GM21367 (cell line): Measurements from ENCODE around the gene FKBP6.
"Not testable (repeated sequence)": the region's sequence is repeated elsewhere in the genome, so short reads cannot be mapped to it uniquely, and the experiment has no call there.

Source experiments
- ATAC-seq: cut with Tn5 transposase; IDR thresholded peaks from one replicate; pipeline ENCODE4 v1.9.1; 2021; ENCODE audit not compliant: unreplicated experiment

FKBP6 gene, protein sequence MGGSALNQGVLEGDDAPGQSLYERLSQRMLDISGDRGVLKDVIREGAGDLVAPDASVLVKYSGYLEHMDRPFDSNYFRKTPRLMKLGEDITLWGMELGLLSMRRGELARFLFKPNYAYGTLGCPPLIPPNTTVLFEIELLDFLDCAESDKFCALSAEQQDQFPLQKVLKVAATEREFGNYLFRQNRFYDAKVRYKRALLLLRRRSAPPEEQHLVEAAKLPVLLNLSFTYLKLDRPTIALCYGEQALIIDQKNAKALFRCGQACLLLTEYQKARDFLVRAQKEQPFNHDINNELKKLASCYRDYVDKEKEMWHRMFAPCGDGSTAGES

DNA sequence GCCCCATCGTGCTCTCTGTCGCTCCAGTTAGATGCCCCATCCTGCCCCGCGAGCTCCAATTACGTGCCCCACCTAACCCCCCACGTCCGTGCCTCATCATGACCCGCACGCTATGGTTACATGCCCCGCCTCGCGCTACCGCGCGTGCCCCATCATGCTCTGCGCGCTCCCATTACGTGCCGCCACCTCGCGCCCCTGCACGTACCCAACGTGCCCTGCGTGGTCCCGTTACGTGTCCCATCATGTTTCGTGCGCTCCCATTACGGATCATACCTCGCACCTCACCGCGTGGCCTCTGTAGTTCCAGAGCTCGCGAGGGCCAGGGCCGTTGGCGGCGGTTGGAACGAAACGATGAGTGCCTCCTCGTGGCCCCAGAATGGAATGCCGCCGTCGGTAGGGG lies at the start of gene FKBP6, which contains the start of gene TRIM50:
Gene FKBP6, plus strand, starts transcription at position 240 of the 400 bp plus-strand sequence. CDS start 268 bp downstream, outside the sequence.
Gene TRIM50, minus strand, starts transcription at position 161 of the 400 bp plus-strand sequence. CDS start 3,295 bp downstream, outside the sequence.
- not testable (repeated sequence) for ATAC-seq

DNA sequence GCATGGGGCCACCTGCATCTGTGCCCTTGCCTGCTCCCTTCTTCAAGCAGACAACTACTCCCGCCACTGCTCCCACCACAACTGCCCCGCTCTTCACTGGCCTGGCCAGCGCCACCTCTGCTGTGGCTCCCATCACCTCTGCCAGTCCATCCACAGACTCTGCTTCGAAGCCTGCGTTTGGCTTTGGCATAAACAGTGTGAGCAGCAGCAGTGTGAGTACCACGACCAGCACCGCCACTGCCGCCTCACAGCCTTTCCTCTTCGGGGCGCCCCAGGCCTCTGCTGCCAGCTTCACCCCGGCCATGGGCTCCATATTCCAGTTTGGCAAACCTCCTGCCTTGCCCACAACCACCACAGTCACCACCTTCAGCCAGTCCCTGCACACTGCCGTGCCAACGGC lies 30.7 kb upstream of the FKBP6 start:
- not testable (repeated sequence) for ATAC-seq

DNA sequence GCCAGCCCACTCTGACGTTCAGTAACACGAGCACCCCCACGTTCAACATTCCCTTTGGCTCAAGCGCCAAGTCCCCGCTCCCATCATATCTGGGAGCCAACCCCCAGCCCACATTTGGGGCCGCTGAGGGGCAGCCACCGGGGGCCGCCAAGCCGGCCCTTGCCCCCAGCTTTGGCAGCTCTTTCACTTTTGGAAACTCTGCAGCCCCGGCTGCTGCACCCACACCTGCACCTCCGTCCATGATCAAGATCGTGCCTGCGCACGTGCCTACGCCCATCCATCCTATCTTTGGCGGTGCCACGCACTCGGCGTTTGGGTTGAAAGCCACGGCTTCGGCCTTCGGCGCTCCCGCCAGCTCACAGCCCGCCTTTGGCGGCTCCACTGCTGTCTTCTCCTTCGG lies 30.3 kb upstream of the FKBP6 start:
- not testable (repeated sequence) for ATAC-seq

DNA sequence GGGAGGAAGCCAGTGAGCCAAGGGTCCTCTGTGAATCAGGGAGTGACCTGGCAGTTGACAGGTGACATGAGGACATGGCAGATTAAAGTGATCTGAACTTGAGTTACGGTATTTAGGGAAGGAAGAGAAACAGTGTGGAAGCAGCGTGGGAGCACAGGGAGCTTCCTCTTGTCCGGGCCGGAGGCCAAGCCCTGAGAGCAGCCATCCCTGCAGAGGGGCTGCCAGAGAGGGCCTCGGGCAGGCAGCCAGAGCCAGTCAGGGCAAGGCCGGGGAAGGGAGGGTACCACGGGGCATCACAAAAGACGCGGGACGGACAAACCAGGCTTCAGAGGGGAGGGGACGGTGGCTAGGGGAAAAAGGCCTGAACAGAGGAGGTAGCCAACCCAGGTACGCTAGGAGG lies 28.1 kb upstream of the FKBP6 start:
- ATAC-seq, result not testable (repeated sequence)

DNA sequence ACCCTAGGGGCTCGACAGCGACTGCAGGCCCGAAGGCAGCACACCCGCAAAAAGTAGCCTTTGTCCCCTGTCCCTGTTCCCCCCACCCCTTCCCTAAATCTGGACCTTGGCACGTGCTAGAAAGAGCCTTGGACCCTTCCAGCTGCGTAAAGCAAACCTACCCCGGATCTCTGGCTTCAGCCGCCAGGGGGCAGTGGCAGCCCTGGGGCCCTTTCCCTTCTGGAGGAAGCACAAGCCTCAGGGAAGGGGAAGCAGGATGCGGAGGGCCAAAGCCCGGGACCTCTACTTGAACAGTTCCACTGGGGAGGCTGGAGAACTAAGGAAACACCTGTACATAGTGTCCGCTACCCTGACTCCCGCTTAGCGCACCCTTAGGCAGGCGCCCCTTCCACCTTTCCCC lies 26.9 kb upstream of the FKBP6 start:
- ATAC-seq, result not testable (repeated sequence)

DNA sequence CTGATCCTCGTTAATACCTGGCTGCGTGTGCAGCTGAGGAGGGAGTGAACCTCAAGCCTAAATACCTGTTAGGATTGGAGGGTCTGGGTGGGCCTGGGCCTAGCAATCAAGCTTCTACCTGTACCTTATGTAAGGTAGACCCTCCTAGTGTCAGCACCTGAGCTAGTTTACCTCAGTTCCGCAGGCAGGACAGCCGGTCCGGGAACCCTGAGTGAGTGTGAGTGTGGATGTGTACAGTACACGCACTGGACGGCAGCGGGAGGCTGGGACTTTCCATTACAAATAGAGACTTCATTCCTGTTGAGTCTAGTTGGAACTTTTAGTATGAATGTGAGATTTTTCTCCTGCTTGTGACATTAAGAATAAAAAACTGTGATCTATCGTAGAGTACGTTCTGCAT lies 25.1 kb upstream of the FKBP6 start:
- ATAC-seq, result not testable (repeated sequence)

DNA sequence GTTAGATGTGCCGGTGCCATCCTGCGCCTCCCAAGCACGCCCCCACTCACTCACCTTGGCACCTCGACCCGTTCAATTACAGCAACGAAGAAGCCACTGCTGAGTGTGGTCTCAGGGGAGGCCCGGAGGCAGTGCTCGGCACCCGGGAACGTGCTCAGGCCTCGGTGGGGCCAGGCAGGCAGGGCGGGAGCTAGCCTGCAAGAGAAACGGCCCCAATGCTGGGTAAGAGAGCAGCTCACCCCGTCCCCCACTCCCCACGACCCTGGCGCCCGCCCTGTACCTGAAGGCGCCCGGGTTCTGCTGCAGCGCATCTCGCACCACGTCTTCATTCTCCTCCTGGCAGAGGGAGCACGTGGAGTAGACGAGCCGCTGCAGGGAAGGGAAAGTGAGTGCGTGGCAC lies 24.4 kb upstream of the FKBP6 start:
- ATAC-seq, result no peak

DNA sequence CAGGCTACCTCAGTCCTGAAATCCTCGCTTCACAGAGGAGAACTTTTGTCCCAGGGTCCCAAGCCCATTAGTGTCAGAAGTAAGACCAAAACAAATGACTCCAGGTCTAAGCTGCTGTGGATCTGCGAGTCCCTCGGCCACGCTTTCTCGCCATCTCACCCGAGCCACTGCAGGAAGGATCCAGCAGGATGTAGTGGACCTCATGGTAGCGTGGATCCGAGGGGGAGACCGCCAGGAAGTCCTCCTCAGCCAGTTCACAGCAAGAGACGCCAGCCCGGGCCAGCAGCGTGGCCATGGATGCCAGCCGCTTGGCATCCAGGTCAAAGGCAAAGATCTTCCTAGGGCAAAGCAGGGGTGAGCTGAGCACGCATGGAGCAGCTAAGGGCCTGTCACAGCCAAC lies 23.9 kb upstream of the FKBP6 start:
- no peak for ATAC-seq

DNA sequence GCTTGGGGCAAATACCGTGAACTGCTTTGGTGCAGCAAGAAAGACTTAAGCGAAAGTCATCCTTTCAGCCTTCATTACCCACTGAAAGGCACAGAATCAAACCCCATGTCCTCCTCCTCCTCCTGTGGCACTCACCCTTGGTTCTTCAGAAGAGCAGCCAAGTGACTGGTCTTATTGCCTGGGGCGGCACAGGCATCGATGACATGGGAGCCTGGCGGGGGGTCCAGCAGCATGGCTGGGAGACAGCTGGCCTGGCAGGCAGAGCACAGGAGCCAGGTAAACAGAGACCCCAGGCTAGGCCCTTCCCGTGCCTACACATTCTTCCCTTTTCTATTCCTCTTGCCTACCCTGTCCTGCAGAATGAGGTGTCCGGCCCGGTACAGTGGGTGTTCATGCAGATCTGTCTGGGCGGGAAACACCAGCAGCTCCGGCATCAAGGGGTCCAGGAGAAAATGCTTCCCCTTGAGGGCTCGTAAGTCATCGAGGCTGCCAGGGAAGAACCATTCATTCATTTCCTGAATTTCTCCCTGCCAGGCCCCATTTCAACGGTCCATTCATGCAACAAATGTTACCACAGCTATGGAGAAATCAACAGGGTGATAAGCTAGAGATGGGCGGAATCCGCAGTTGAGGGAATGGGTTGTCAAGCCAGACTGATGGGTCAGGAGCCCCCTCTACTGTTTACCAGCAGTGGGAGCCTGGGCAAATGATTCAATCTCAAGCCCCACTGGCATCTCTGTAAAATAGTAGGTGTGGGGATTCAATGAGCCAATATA lies 23.2 kb upstream of the FKBP6 start:
- not testable (repeated sequence) for ATAC-seq

DNA sequence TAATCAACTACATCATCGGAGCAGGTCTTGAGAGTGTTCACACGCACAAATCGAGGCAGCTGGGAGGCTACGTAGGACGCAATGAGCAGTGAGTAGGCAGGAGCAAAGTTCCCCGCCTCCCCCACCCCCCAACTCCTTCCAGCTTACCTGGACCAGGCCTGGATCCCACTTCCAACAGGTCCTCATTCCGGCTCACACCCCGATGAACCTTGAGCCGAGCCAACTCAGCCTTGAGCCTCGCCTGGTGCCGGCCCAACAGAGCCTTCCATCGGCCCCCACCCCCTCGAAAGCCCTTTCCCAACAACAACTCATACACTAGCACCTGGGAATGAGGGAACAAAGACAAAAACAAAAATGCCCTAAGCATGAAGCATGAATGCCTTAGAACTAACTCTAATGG lies 20.5 kb upstream of the FKBP6 start:
- no peak for ATAC-seq

DNA sequence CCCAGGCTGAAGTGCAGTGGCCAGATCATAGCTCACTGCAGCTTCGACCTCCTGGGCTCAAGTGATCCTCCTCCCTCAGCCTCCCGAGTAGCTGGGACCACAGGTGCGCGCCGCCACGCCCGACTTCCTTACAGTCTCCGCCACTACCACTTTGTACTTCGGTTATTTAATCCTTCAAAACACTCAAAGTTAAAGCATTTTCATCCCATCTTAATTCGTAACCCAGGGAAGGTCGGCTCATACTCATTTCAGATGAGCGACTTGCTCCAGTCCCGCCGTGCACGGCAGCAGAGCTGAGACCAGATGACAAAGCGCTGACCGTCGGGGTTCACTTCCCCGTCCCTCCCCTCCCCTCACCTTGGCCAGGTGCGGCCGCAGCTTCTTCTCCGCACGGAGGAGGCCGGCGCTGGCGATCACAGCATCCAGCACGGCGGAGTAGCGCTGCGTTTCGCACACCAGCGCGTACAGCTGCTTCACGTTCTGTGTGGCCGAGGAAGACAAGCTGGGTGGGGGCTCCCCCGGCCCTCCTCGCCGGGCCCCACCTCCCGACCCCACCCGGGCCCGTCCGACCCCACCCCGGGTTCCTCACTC lies 19.8 kb upstream of the FKBP6 start:
- no peak for ATAC-seq

DNA sequence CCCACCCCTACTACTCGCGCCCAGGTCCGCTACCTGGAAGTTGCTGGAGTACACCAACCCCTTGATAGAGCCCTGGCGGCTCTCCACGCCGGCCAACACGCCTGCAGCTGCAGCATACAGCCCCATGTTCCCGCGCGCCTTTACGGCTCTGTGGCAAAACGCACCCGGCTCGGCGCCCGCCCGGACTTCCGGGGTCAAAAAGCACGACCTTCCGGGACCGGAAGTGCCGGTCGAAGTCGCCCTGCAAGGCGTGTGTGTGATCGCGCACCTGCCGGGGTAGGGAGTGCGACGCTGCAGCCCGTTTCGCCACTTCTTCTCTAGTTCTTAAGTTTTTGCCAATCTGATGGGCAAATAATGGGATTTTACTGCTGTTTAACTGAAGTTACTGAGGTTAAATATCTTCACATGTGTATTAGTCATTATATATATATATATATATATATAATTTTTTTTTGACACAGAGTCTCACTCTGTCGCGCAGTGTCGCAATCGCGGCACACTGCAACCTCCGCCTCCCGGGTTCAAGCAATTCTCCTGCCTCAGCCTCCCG lies 19.2 kb upstream of the FKBP6 start, which contains the start of gene NSUN5:
Gene NSUN5, minus strand, starts transcription at position 162 of the 550 bp plus-strand sequence. Its CDS starts 36 bp downstream, at position 126.
- peak; percentile 76 for ATAC-seq

DNA sequence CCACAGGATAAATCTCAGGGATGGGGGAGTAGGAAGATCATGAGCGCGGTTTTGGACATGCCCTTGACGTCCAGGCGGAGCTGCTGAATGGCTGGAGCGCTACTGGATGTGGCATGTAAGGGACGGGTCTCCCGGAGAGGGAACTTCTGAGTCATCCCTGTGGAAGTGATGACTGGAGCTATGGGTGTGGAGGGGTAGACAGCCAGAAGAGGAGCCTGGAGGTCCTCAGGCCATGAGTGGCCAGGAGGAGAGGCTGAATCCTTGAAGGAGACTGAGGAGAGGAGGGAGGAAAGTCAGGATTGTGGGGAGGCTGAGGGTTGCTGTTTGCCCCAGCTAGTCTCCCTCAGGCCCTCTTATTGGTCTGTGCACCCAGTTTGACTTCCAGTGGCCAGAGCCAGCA lies 16.5 kb upstream of the FKBP6 start:
- ATAC-seq, result not testable (repeated sequence)

DNA sequence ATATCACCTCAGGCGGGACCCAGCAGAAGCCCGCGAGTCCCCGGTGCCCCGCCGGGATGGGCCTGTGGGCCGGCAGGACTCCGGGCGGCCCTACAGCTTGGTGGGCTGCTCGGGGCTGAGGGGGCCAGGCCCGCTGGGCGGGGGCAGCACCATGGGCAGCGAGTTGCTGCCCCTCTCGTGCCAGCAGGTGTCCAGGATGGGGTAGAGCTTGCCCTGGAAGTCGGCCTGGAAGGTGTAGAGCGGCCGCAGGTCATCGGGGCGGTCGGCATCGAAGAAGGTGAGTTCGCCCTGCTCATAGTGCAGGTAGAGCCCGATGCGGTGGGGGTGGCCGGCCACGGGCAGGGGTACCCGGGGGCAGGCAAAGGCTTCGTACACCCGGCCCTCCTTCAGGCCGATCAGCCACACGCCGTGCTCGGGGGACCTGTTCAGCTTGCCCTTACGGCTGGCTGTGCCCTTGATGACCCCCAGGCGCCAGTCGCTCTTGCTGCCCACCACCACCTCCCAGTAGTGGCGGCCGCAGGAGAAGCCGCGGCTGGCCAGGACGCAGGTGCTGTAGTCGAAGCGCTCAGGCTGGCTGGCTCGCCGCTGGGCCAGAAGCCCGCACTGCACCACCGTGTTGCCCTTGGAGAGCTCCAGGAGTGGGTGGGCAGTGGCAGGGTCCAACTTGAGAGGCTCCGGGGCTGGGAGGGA lies 15.0 kb upstream of the FKBP6 start:
- no peak for ATAC-seq

DNA sequence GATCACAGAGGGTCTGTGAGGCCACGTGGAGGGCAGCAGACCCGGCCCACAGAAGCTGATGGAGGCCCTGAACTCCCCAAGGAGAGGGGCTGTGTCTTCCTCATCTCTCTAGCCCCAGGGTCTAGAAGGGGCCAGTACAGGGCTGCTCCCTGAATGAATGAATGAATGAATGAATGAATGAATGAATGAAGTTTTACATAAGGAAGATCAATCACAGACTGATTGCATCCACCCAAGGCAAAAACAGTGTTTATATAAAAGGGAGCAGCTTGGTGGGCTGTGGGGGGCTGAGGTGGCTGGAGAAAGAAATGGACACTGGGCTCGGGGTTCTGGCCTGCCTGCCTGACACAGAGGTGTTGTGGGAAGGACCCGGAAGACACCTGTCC lies 14.4 kb upstream of the FKBP6 start:
- no peak for ATAC-seq

DNA sequence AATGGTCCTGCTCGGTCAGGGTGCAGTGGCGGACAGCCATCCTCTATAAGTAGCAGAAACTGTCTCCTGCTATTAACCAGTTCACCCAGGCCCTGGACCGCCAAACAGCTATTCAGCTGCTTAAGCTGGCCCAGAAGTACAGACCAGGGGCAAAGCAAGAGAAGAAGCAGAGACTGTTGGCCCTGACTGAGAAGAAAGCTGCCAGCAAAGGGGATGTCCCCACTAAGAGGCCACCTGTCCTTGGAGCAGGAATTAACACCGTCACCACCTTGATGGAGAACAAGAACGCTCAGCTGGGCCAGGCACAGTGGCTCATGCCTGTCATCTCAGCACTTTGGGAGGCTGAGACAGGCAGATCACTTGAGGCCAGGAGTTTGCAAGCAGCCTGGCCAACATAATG lies 13.7 kb upstream of the FKBP6 start:
- no peak for ATAC-seq

DNA sequence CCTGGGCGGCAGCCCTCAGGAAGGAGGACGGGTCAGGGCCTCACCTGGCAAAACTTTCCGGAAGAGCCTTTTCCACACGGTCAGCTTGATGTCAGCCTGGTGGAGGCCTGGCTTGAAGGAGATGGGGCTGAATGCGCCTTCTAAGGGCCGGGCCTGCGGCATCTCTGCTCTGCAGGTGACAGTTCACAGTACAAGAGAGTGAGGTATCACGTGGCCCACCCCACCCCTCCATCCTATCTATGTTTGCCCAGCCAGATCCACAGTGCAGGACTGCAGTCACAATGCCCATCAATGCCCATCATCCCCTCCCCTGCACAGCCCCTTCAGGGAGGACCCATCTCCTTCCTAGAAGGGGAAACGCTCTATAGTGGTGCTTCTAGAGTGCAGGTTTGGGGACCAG lies 11.4 kb upstream of the FKBP6 start:
- ATAC-seq, result no peak

DNA sequence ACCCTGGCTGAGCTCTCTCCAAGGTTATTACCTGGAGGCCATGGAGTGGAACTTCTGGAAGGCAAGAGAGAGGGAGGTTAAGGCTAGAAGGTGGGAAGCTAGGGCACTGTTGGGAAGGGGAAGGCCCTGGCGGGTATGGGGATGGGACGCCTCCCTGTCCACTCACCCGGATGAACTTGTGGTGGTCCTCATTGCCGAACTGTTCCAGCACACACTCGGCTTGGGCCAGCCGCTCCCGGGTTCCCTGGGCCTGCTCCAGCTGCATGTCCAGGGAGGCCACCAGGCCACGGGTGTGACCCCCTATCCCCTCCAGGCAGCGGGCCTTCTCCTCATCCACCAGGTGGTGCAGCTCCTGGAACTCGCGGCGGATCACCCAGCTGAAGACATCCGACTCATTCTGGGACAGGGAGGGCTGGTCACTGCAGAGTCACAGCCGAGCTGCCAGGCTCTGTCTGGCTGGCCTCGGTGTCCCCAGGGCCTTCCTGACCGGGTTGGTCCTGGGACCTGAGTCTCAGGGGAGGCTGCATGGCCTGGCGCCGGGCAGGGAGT lies 9.2 kb upstream of the FKBP6 start:
- not testable (repeated sequence) for ATAC-seq

DNA sequence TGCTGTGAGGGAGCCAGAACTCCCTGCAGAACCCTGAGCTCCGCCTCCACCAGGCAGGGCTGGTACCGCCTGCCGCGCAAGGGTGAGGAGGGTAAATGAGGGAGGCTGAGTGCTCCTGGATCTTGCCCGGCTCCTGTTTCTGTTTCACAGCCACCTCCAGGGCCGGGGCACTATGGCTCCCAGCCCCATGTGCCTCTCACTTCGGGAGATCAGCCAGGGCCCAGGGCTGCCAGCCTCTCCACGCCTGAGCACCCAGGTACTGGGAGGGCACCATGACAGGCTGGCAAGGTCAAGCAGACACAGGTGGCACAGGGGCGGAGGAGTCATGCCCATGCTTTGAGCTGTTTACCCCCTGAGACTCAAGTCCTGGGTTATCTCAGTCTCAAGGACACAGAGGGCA lies 8.4 kb upstream of the FKBP6 start:
- ATAC-seq, result not testable (repeated sequence)

DNA sequence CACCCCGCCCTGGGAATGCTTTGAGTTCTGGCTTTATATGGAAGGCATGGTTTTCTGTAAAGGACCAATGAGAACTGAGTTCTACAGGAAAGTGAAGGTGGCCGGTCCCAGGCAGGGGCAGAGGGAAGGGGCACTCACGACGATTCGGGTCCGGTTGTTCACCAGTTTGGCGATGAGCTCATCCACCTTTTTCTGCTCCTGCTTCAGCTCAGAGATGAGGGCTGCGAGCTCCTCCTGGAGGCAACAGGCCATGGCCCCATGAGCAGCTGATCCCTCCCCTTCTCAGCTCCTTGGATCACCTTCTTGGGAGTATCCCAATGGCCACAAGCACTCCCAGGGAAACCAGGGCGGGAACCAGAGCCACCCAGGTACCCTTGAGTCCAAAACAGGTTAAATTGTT lies 8.0 kb upstream of the FKBP6 start:
- not testable (repeated sequence) for ATAC-seq
